IMR-90 (cell line): ENCODE data around the gene PANK2. TPM values are rescaled to one million over a fixed set of nuclear protein-coding genes. Genes with fewer than 3 reads are reported as not detected.

Experiments
- ATAC-seq: fragments of 200-7000 bp; cut with Tn5 transposase; 2 replicates; pipeline ENCODE4 v1.9.1; 2020; ENCODE audit warnings: low read depth, mild to moderate bottlenecking, moderate library complexity
- BruUV-seq: library from RNA; stranded (reverse); fragments of 400-500 nt; replicated peaks from 2 replicates; lab custom pipeline; 2021; lab: Mats Ljungman, UMichigan
- CTCF ChIA-PET: fragments of 300-600 bp; formaldehyde crosslinking; extraction: SDS; loops from one replicate; lab custom pipeline; 2021; ENCODE audit warnings: antibody characterized with exemption; lab: Yijun Ruan, JAX
- POLR2A ChIA-PET: fragments of 300-600 bp; sonication (Branson Sonifier 250); formaldehyde crosslinking; loops from one replicate; lab custom pipeline; 2022; ENCODE audit warnings: antibody characterized with exemption; ENCODE audit not compliant: unreplicated experiment; lab: Charles Lee
- DNase-seq: peaks from one replicate; pipeline ENCODE4 v3.0.0; 2013
- H2AFZ ChIP-seq: replicated peaks from 2 replicates; pipeline ENCODE3; 2013; ENCODE audit warnings: low read length, mild to moderate bottlenecking; ENCODE audit not compliant: poor library complexity
- H2AK5ac ChIP-seq: 2 replicates; pipeline ENCODE4 v1.6.1; 2013; ENCODE audit warnings: low read depth, low read length, inconsistent platforms
- H2AK9ac ChIP-seq: replicated peaks from 2 replicates; pipeline ENCODE3; 2013; ENCODE audit warnings: mild to moderate bottlenecking, low read depth, low read length, moderate library complexity; ENCODE audit not compliant: poor library complexity
- H2BK120ac ChIP-seq: 2 replicates; pipeline ENCODE4 v1.6.1; 2013; ENCODE audit warnings: low read depth, low read length, inconsistent platforms
- H2BK15ac ChIP-seq: 3 replicates; pipeline ENCODE4 v1.6.1; 2013; ENCODE audit warnings: low read depth, low read length, inconsistent platforms
- H2BK20ac ChIP-seq: 2 replicates; pipeline ENCODE4 v1.6.1; 2013; ENCODE audit warnings: low read depth, mild to moderate bottlenecking, inconsistent platforms, low read length, moderate library complexity
- H2BK5ac ChIP-seq: 2 replicates; pipeline ENCODE4 v1.6.1; 2013; ENCODE audit warnings: mild to moderate bottlenecking, low read depth, low read length, inconsistent platforms; ENCODE audit not compliant: poor library complexity, severe bottlenecking
- H3K14ac ChIP-seq: replicated peaks from 2 replicates; pipeline ENCODE4 v1.6.1; 2013; ENCODE audit warnings: low read depth, low read length, inconsistent platforms
- H3K18ac ChIP-seq: 2 replicates; pipeline ENCODE4 v1.6.1; 2013; ENCODE audit warnings: low read depth, low read length, control low read depth
- H3K23ac ChIP-seq: 2 replicates; pipeline ENCODE4 v1.6.1; 2013; ENCODE audit warnings: low read depth, low read length, inconsistent platforms
- H3K27ac ChIP-seq: 2 replicates; pipeline ENCODE4 v1.5.1; 2013; ENCODE audit warnings: mild to moderate bottlenecking, control low read depth, low read length; ENCODE audit not compliant: insufficient read depth
- H3K27me3 ChIP-seq: 2 replicates; pipeline ENCODE4 v1.6.1; 2013; ENCODE audit warnings: low read length; ENCODE audit not compliant: control insufficient read depth, insufficient read depth
- H3K36me3 ChIP-seq: 2 replicates; pipeline ENCODE4 v1.6.1; 2013; ENCODE audit warnings: low read length, mixed read lengths; ENCODE audit not compliant: control insufficient read depth, insufficient read depth
- H3K4ac ChIP-seq: 2 replicates; pipeline ENCODE4 v1.6.1; 2013; ENCODE audit warnings: low read depth, low read length, inconsistent platforms
- H3K4me1 ChIP-seq: 2 replicates; pipeline ENCODE4 v1.6.1; 2013; ENCODE audit warnings: low read length, mixed read lengths; ENCODE audit not compliant: control insufficient read depth, insufficient read depth
- H3K4me2 ChIP-seq: 2 replicates; pipeline ENCODE4 v1.6.1; 2013; ENCODE audit warnings: low read depth, mild to moderate bottlenecking, control low read depth, low read length, moderate library complexity
- H3K4me3 ChIP-seq: 2 replicates; pipeline ENCODE4 v1.5.1; 2013; ENCODE audit warnings: low read depth, mild to moderate bottlenecking, control low read depth, low read length, moderate library complexity; ENCODE audit not compliant: insufficient read depth
- H3K56ac ChIP-seq: 2 replicates; pipeline ENCODE4 v1.6.1; 2013; ENCODE audit warnings: low read length, inconsistent platforms; ENCODE audit not compliant: insufficient read depth; ENCODE audit errors: extremely low read depth
- H3K79me1 ChIP-seq, 2 experiments: 2 replicates each; pipeline ENCODE4 v1.6.1; 2013; ENCODE audit warnings: low read length in 2 of 2, inconsistent platforms in 1 of 2, low read depth in 1 of 2
- H3K9ac ChIP-seq: 2 replicates; pipeline ENCODE4 v1.6.1; 2013; ENCODE audit warnings: low read depth, low read length, control low read depth
- H3K9me1 ChIP-seq: 2 replicates; pipeline ENCODE4 v1.6.1; 2013; ENCODE audit warnings: low read length, inconsistent platforms; ENCODE audit not compliant: insufficient read depth
- H3K9me3 ChIP-seq: 2 replicates; pipeline ENCODE4 v1.6.1; 2013; ENCODE audit warnings: low read length; ENCODE audit not compliant: control insufficient read depth, insufficient read depth
- H4K20me1 ChIP-seq: 2 replicates; pipeline ENCODE4 v1.6.1; 2013; ENCODE audit warnings: low read length, inconsistent platforms; ENCODE audit not compliant: insufficient read depth
- H4K5ac ChIP-seq: 2 replicates; pipeline ENCODE4 v1.6.1; 2013; ENCODE audit warnings: mild to moderate bottlenecking, low read depth, low read length, control low read depth
- H4K8ac ChIP-seq, 2 experiments: 2 replicates each; pipeline ENCODE4 v1.6.1; 2013; ENCODE audit warnings: low read depth in 2 of 2, low read length in 2 of 2, control low read depth in 1 of 2, inconsistent platforms in 1 of 2
- H4K91ac ChIP-seq: 2 replicates; pipeline ENCODE4 v1.6.1; 2013; ENCODE audit warnings: low read depth, low read length, inconsistent platforms; ENCODE audit not compliant: insufficient read depth
- BHLHE40 ChIP-seq: fragments of 150-350 bp; IDR thresholded peaks from 2 replicates; pipeline ENCODE4 v1.6.1; 2016; ENCODE audit warnings: mild to moderate bottlenecking, low read depth, low read length
- CEBPB ChIP-seq: IDR thresholded peaks from 2 replicates; pipeline ENCODE4 v1.6.1; 2012; ENCODE audit warnings: low read depth, low read length, improper control_type of control experiment
- CHD1 ChIP-seq: IDR thresholded peaks from 2 replicates; pipeline ENCODE4 v1.6.1; 2012; ENCODE audit warnings: low read depth, low read length, improper control_type of control experiment
- MAFK ChIP-seq: IDR thresholded peaks from 2 replicates; pipeline ENCODE4 v1.6.1; 2012; ENCODE audit warnings: low read depth, low read length, improper control_type of control experiment
- MAZ ChIP-seq: IDR thresholded peaks from 2 replicates; pipeline ENCODE4 v1.6.1; 2012; ENCODE audit warnings: low read depth, mild to moderate bottlenecking, low read length, improper control_type of control experiment, moderate library complexity, borderline replicate concordance
- MXI1 ChIP-seq: IDR thresholded peaks from 2 replicates; pipeline ENCODE4 v1.6.1; 2012; ENCODE audit warnings: low read depth, mild to moderate bottlenecking, low read length, moderate library complexity, borderline replicate concordance
- POLR2A ChIP-seq: IDR thresholded peaks from 2 replicates; pipeline ENCODE4 v1.6.1; 2012; ENCODE audit warnings: mild to moderate bottlenecking, low read depth, low read length
- WGBS, 2 experiments: methylation state at CpG; one replicate each; pipeline versions ENCODE4 v1.1.5 to v1.1.7; 2013; ENCODE audit warnings: missing lambda C conversion rate in 2 of 2; ENCODE audit not compliant: insufficient read length in 1 of 2; ENCODE audit errors: extremely low coverage in 2 of 2; 5-methylcytosine and 5-hydroxymethylcytosine counted together
- dilution Hi-C: fragments of 300-500 bp; cut with HindIII; formaldehyde crosslinking; loops from one replicate; pipeline ENCODE4 v1.14.3; 2018; ENCODE audit warnings: low sequenced_read_pairs; ENCODE audit not compliant: unreplicated experiment
- in situ Hi-C: fragments of 300-500 bp; cut with MboI; formaldehyde crosslinking; loops from 3 replicates; pipeline ENCODE4 v1.14.3; 2019; ENCODE audit warnings: low sequenced_read_pairs, inconsistent platforms, mixed read lengths
- intact Hi-C: fragments of 100-400 bp; cut with micrococcal nuclease; formaldehyde crosslinking; loops from 2 replicates; pipeline ENCODE4 v1.10.0; 2022
- polyA plus RNA-seq, 3 experiments: library from polyadenylated mRNA; depleted of rRNA; stranded (reverse); fragments of >200 nt; gene quantifications; 2 replicates each; pipeline ENCODE4 v1.2.3, GENCODE V29; 2012; ENCODE audit warnings: low replicate concordance in 1 of 3
- total RNA-seq: library from RNA; depleted of rRNA; stranded (reverse); fragments of >200 nt; gene quantifications from 2 replicates; pipeline ENCODE4 v1.2.3, GENCODE V29; 2012

The PANK2 gene
- total and polyA plus RNA-seq, 2 of the 4 experiments (the other 2 are of a cell fraction) = 17.7 to 28.1 TPM

GRCh38 chr20:3890398-3890751, 1.2 kb downstream of the PANK2 start:
- in situ Hi-C loops (loop anchor here (10.0 kb wide), 1 partner anchor 194 kb away; no protein-coding TSS in a partner anchor), dilution Hi-C loops (no loop called here), intact Hi-C loops (no loop called here)
- peaks cover 13 to 42% of the 10 kb centered on the region in 2 experiments; a peak in 3 of 4 replicates for H3K79me1 ChIP-seq
- no peak for TF ChIP-seq MXI1
- no peak for TF ChIP-seq MAZ
- no peak for TF ChIP-seq MAFK
- no peak for TF ChIP-seq BHLHE40
- no peak for TF ChIP-seq POLR2A
- TF ChIP-seq CEBPB = no peak
- TF ChIP-seq CHD1 = no peak
- H2AK9ac ChIP-seq = peak overlapping the region; percentile 98
- no peak overlapping the region for H3K18ac ChIP-seq
- peak overlapping the region; percentile 94 for H3K56ac ChIP-seq
- H2AK5ac ChIP-seq = peak overlapping the region; percentile 90; the same call in 1 of the 2 replicates
- ChIA-PET POLR2A (no interaction called here), CTCF (no interaction called here)
- peaks cover 58% of the 10 kb centered on the region for H4K20me1 ChIP-seq
- H2AFZ ChIP-seq = no peak overlapping the region
- H3K9me1 ChIP-seq = peaks cover 14% of the 10 kb centered on the region
- H3K14ac ChIP-seq = peak overlapping the region; percentile 94
- DNase-seq (peak; percentile 56), ATAC-seq (no peak)
- no CpG with 5 or more reads among the region's 3 CpGs for WGBS, 2 experiments
- no peaks in the 10 kb centered on the region for H3K27me3 ChIP-seq
- peak overlapping the region; percentile 90 for H3K4ac ChIP-seq
- peak overlapping the region; percentile 54 to 55; a peak in 2 of 4 replicates for H4K8ac ChIP-seq
- H3K23ac ChIP-seq = peak overlapping the region; percentile 96
- H4K5ac ChIP-seq = peak overlapping the region; percentile 43; the same call in 1 of the 2 replicates
- TSS peak; percentile 49 for BruUV-seq
- no peak overlapping the region for H2BK15ac ChIP-seq
- peak overlapping the region; percentile 90 for H3K27ac ChIP-seq
- H4K91ac ChIP-seq = peak overlapping the region; percentile 66; the same call in 1 of the 2 replicates
- H3K4me3 ChIP-seq = peak overlapping the region; percentile 76
- H2BK5ac ChIP-seq = peak overlapping the region; percentile 85
- peaks cover 11% of the 10 kb centered on the region for H3K4me1 ChIP-seq
- no peak overlapping the region for H2BK120ac ChIP-seq
- H3K9me3 ChIP-seq = no peaks in the 10 kb centered on the region
- peak overlapping the region; percentile 98 for H3K4me2 ChIP-seq
- H2BK20ac ChIP-seq = no peak overlapping the region
- peak overlapping the region; percentile 99 for H3K9ac ChIP-seq
- H3K36me3 ChIP-seq = peaks cover 8% of the 10 kb centered on the region
